IMR-90 (cell line): ENCODE results near the gene ZNF532. TPM values are rescaled to one million over a fixed set of nuclear protein-coding genes. Genes with fewer than 3 reads are reported as not detected.

Experiments used
- ATAC-seq: fragments of 200-7000 bp; cut with Tn5 transposase; 2 replicates; pipeline ENCODE4 v1.9.1; 2020; ENCODE audit warnings: low read depth, mild to moderate bottlenecking, moderate library complexity
- BruUV-seq: library from RNA; stranded (reverse); fragments of 400-500 nt; replicated peaks from 2 replicates; lab custom pipeline; 2021; lab: Mats Ljungman, UMichigan
- CTCF ChIA-PET: fragments of 300-600 bp; formaldehyde crosslinking; extraction: SDS; loops from one replicate; lab custom pipeline; 2021; ENCODE audit warnings: antibody characterized with exemption; lab: Yijun Ruan, JAX
- POLR2A ChIA-PET: fragments of 300-600 bp; sonication (Branson Sonifier 250); formaldehyde crosslinking; loops from one replicate; lab custom pipeline; 2022; ENCODE audit warnings: antibody characterized with exemption; ENCODE audit not compliant: unreplicated experiment; lab: Charles Lee
- DNase-seq: peaks from one replicate; pipeline ENCODE4 v3.0.0; 2013
- H2AFZ ChIP-seq: replicated peaks from 2 replicates; pipeline ENCODE3; 2013; ENCODE audit warnings: low read length, mild to moderate bottlenecking; ENCODE audit not compliant: poor library complexity
- H2AK5ac ChIP-seq: 2 replicates; pipeline ENCODE4 v1.6.1; 2013; ENCODE audit warnings: low read depth, low read length, inconsistent platforms
- H2AK9ac ChIP-seq: replicated peaks from 2 replicates; pipeline ENCODE3; 2013; ENCODE audit warnings: mild to moderate bottlenecking, low read depth, low read length, moderate library complexity; ENCODE audit not compliant: poor library complexity
- H2BK120ac ChIP-seq: 2 replicates; pipeline ENCODE4 v1.6.1; 2013; ENCODE audit warnings: low read depth, low read length, inconsistent platforms
- H2BK15ac ChIP-seq: 3 replicates; pipeline ENCODE4 v1.6.1; 2013; ENCODE audit warnings: low read depth, low read length, inconsistent platforms
- H2BK20ac ChIP-seq: 2 replicates; pipeline ENCODE4 v1.6.1; 2013; ENCODE audit warnings: low read depth, mild to moderate bottlenecking, inconsistent platforms, low read length, moderate library complexity
- H2BK5ac ChIP-seq: 2 replicates; pipeline ENCODE4 v1.6.1; 2013; ENCODE audit warnings: mild to moderate bottlenecking, low read depth, low read length, inconsistent platforms; ENCODE audit not compliant: poor library complexity, severe bottlenecking
- H3K14ac ChIP-seq: replicated peaks from 2 replicates; pipeline ENCODE4 v1.6.1; 2013; ENCODE audit warnings: low read depth, low read length, inconsistent platforms
- H3K18ac ChIP-seq: 2 replicates; pipeline ENCODE4 v1.6.1; 2013; ENCODE audit warnings: low read depth, low read length, control low read depth
- H3K23ac ChIP-seq: 2 replicates; pipeline ENCODE4 v1.6.1; 2013; ENCODE audit warnings: low read depth, low read length, inconsistent platforms
- H3K27ac ChIP-seq: 2 replicates; pipeline ENCODE4 v1.5.1; 2013; ENCODE audit warnings: mild to moderate bottlenecking, control low read depth, low read length; ENCODE audit not compliant: insufficient read depth
- H3K27me3 ChIP-seq: 2 replicates; pipeline ENCODE4 v1.6.1; 2013; ENCODE audit warnings: low read length; ENCODE audit not compliant: control insufficient read depth, insufficient read depth
- H3K36me3 ChIP-seq: 2 replicates; pipeline ENCODE4 v1.6.1; 2013; ENCODE audit warnings: low read length, mixed read lengths; ENCODE audit not compliant: control insufficient read depth, insufficient read depth
- H3K4ac ChIP-seq: 2 replicates; pipeline ENCODE4 v1.6.1; 2013; ENCODE audit warnings: low read depth, low read length, inconsistent platforms
- H3K4me1 ChIP-seq: 2 replicates; pipeline ENCODE4 v1.6.1; 2013; ENCODE audit warnings: low read length, mixed read lengths; ENCODE audit not compliant: control insufficient read depth, insufficient read depth
- H3K4me2 ChIP-seq: 2 replicates; pipeline ENCODE4 v1.6.1; 2013; ENCODE audit warnings: low read depth, mild to moderate bottlenecking, control low read depth, low read length, moderate library complexity
- H3K4me3 ChIP-seq: 2 replicates; pipeline ENCODE4 v1.5.1; 2013; ENCODE audit warnings: low read depth, mild to moderate bottlenecking, control low read depth, low read length, moderate library complexity; ENCODE audit not compliant: insufficient read depth
- H3K56ac ChIP-seq: 2 replicates; pipeline ENCODE4 v1.6.1; 2013; ENCODE audit warnings: low read length, inconsistent platforms; ENCODE audit not compliant: insufficient read depth; ENCODE audit errors: extremely low read depth
- H3K79me1 ChIP-seq, 2 experiments: 2 replicates each; pipeline ENCODE4 v1.6.1; 2013; ENCODE audit warnings: low read length in 2 of 2, inconsistent platforms in 1 of 2, low read depth in 1 of 2
- H3K9ac ChIP-seq: 2 replicates; pipeline ENCODE4 v1.6.1; 2013; ENCODE audit warnings: low read depth, low read length, control low read depth
- H3K9me1 ChIP-seq: 2 replicates; pipeline ENCODE4 v1.6.1; 2013; ENCODE audit warnings: low read length, inconsistent platforms; ENCODE audit not compliant: insufficient read depth
- H3K9me3 ChIP-seq: 2 replicates; pipeline ENCODE4 v1.6.1; 2013; ENCODE audit warnings: low read length; ENCODE audit not compliant: control insufficient read depth, insufficient read depth
- H4K20me1 ChIP-seq: 2 replicates; pipeline ENCODE4 v1.6.1; 2013; ENCODE audit warnings: low read length, inconsistent platforms; ENCODE audit not compliant: insufficient read depth
- H4K5ac ChIP-seq: 2 replicates; pipeline ENCODE4 v1.6.1; 2013; ENCODE audit warnings: mild to moderate bottlenecking, low read depth, low read length, control low read depth
- H4K8ac ChIP-seq, 2 experiments: 2 replicates each; pipeline ENCODE4 v1.6.1; 2013; ENCODE audit warnings: low read depth in 2 of 2, low read length in 2 of 2, control low read depth in 1 of 2, inconsistent platforms in 1 of 2
- H4K91ac ChIP-seq: 2 replicates; pipeline ENCODE4 v1.6.1; 2013; ENCODE audit warnings: low read depth, low read length, inconsistent platforms; ENCODE audit not compliant: insufficient read depth
- BHLHE40 ChIP-seq: fragments of 150-350 bp; IDR thresholded peaks from 2 replicates; pipeline ENCODE4 v1.6.1; 2016; ENCODE audit warnings: mild to moderate bottlenecking, low read depth, low read length
- FOS ChIP-seq: fragments of 150-350 bp; IDR thresholded peaks from 2 replicates; pipeline ENCODE4 v1.6.1; 2016; ENCODE audit warnings: low read depth, low read length
- MAFK ChIP-seq: IDR thresholded peaks from 2 replicates; pipeline ENCODE4 v1.6.1; 2012; ENCODE audit warnings: low read depth, low read length, improper control_type of control experiment
- MAZ ChIP-seq: IDR thresholded peaks from 2 replicates; pipeline ENCODE4 v1.6.1; 2012; ENCODE audit warnings: low read depth, mild to moderate bottlenecking, low read length, improper control_type of control experiment, moderate library complexity, borderline replicate concordance
- RCOR1 ChIP-seq: IDR thresholded peaks from 2 replicates; pipeline ENCODE4 v1.6.1; 2012; ENCODE audit warnings: mild to moderate bottlenecking, low read length, improper control_type of control experiment; ENCODE audit not compliant: insufficient replicate concordance
- WGBS, 2 experiments: methylation state at CpG; one replicate each; pipeline versions ENCODE4 v1.1.5 to v1.1.7; 2013; ENCODE audit warnings: missing lambda C conversion rate in 2 of 2; ENCODE audit not compliant: insufficient read length in 1 of 2; ENCODE audit errors: extremely low coverage in 2 of 2; 5-methylcytosine and 5-hydroxymethylcytosine counted together
- dilution Hi-C: fragments of 300-500 bp; cut with HindIII; formaldehyde crosslinking; loops from one replicate; pipeline ENCODE4 v1.14.3; 2018; ENCODE audit warnings: low sequenced_read_pairs; ENCODE audit not compliant: unreplicated experiment
- in situ Hi-C: fragments of 300-500 bp; cut with MboI; formaldehyde crosslinking; loops from 3 replicates; pipeline ENCODE4 v1.14.3; 2019; ENCODE audit warnings: low sequenced_read_pairs, inconsistent platforms, mixed read lengths
- intact Hi-C: fragments of 100-400 bp; cut with micrococcal nuclease; formaldehyde crosslinking; loops from 2 replicates; pipeline ENCODE4 v1.10.0; 2022
- polyA plus RNA-seq, 3 experiments: library from polyadenylated mRNA; depleted of rRNA; stranded (reverse); fragments of >200 nt; gene quantifications; 2 replicates each; pipeline ENCODE4 v1.2.3, GENCODE V29; 2012; ENCODE audit warnings: low replicate concordance in 1 of 3
- total RNA-seq: library from RNA; depleted of rRNA; stranded (reverse); fragments of >200 nt; gene quantifications from 2 replicates; pipeline ENCODE4 v1.2.3, GENCODE V29; 2012

ZNF532 gene
- total and polyA plus RNA-seq, 2 of the 4 experiments (the other 2 are of a cell fraction): 29.9 to 45.8 TPM

- Histone ChIP-seq H3K4me1 (peaks cover 38% of the 10 kb centered on the region), H3K14ac (no peak overlapping the region)
- intact Hi-C loops: loop anchor here (5.0 kb wide), 1 partner anchor 199 kb away; no protein-coding TSS in a partner anchor
Observed at GRCh38 chr18:58868440-58868839, 3.8 kb downstream of the ZNF532 start.

More at GRCh38 chr18:58868440-58868839, 3.8 kb downstream of the ZNF532 start:
- no peak for ATAC-seq
- Histone ChIP-seq H2AK9ac (no peak overlapping the region), H4K8ac (no peak overlapping the region), H3K27me3 (no peaks in the 10 kb centered on the region), H3K79me1 (peaks cover 63 to 86% of the 10 kb centered on the region in 2 experiments), H3K18ac (no peak overlapping the region), H3K9me3 (peaks cover 2% of the 10 kb centered on the region; the same call in 1 of the 2 replicates), H2BK120ac (no peak overlapping the region), H2BK5ac (no peak overlapping the region), H2AFZ (no peak overlapping the region), H3K4me2 (no peak overlapping the region), H3K4ac (no peak overlapping the region), H3K56ac (no peak overlapping the region), H3K36me3 (peaks cover 24% of the 10 kb centered on the region), H3K9ac (no peak overlapping the region), H3K27ac (no peak overlapping the region), H4K20me1 (no peaks in the 10 kb centered on the region), H2BK15ac (no peak overlapping the region; the same call in 2 of the 3 replicates), H2AK5ac (no peak overlapping the region), H3K23ac (peak overlapping the region; percentile 17; the same call in 1 of the 2 replicates), H4K91ac (no peak overlapping the region), H3K4me3 (no peak overlapping the region), H3K9me1 (peaks cover 27% of the 10 kb centered on the region), H4K5ac (no peak overlapping the region), H2BK20ac (no peak overlapping the region)
- 100% methylated on average over 2 of the region's 6 CpGs; no CpG with 5 or more reads in 1 of the 2 experiments for WGBS, 2 experiments
- TF ChIP-seq MAZ (no peak), BHLHE40 (no peak), FOS (no peak), MAFK (no peak), RCOR1 (no peak)
- no peak for DNase-seq
- CTCF ChIA-PET: interaction anchor here (0.6 kb wide), 1 partner anchor 910 kb away, joined by 4 read pairs; no protein-coding TSS in a partner anchor
- dilution Hi-C loops: no loop called here
- BruUV-seq: no TSS peak
- POLR2A ChIA-PET: no interaction called here
- in situ Hi-C loops: no loop called here
